Pancreas (tissue), 10 donors: ENCODE results near the gene SMIM32. TPM values are rescaled to one million over a fixed set of nuclear protein-coding genes. Genes with fewer than 3 reads are reported as not detected.

Source experiments
- ATAC-seq, 4 donors: fragments of 200-7000 bp; cut with Tn5 transposase; one replicate each; pipeline versions ENCODE4 v1.8.0 to v1.9.1; 2020; ENCODE audit warnings: mild to moderate bottlenecking in 4 of 4, moderate library complexity in 4 of 4
- DNase-seq, 6 donors: peaks; one replicate each; pipeline ENCODE4 v3.0.0-alpha.2; 2020
- FAIRE-seq: peaks from 2 replicates; lab custom pipeline; 2012; peaks lifted over from hg19 to GRCh38; lab: Jason Lieb, UNC
- H3K27ac ChIP-seq, 4 donors: fragments of 200-600 bp; sonication (generic); 1 replicate in 3 of 4; 2 replicates in 1 of 4; pipeline versions ENCODE4 v1.5.0 to v1.8.0; 2020
- H3K27me3 ChIP-seq, 4 donors: fragments of 200-600 bp; one replicate each; pipeline ENCODE4 v1.8.0; 2021
- H3K36me3 ChIP-seq, 3 donors: fragments of 200-600 bp; sonication (generic) in 1 of 3; one replicate each; pipeline versions ENCODE4 v1.5.0 to v1.8.0; 2020 to 2021
- H3K4me1 ChIP-seq, 3 donors: fragments of 200-600 bp; one replicate each; pipeline ENCODE4 v1.8.0; 2021
- H3K4me3 ChIP-seq, 4 donors: fragments of 200-600 bp; sonication (generic) in 2 of 4; one replicate each; pipeline versions ENCODE4 v1.5.0 to v1.8.0; 2020 to 2021
- H3K9me3 ChIP-seq, 4 donors: fragments of 200-600 bp; one replicate each; pipeline ENCODE4 v1.8.0; 2021
- WGBS, 2 donors: extraction: QIAGEN DNeasy Blood & Tissue Kit; methylation state at CpG; one replicate each; pipeline ENCODE4 v1.1.7; 2013; 5-methylcytosine and 5-hydroxymethylcytosine counted together
- intact Hi-C, 3 donors: fragments of 100-400 bp; cut with DNase I; formaldehyde crosslinking; loops; one replicate each; pipeline versions ENCODE4 v1.11.1 to v1.14.2; 2022
- polyA plus RNA-seq, 2 donors: library from polyadenylated mRNA; stranded (reverse); fragments of 200-250 nt; gene quantifications; one replicate each; pipeline ENCODE4 v1.2.3, GENCODE V29; 2013
- total RNA-seq, 6 donors: library from RNA; stranded (reverse); fragmentation: NEBNext Ultra II Directional in 4 of 6; extraction: Animal tissue kit (Norgen Biotek cat#: 25700) in 4 of 6; gene quantifications; one replicate each; pipeline versions ENCODE4 v1.2.1 to v1.2.4, GENCODE V29; 2021 to 2023
- TF ChIP-seq, protein P1 (sequence below), 4 donors: fragments of 200-600 bp; sonication (generic) in 3 of 4; IDR thresholded peaks; one replicate each; pipeline versions ENCODE4 v1.5.0 to v1.8.0; 2021; ENCODE audit warnings: antibody characterized with exemption in 4 of 4
- donor health status: healthy with polysubstance abuse.
- donor health status: DM: no; HTN: no; CAD: no; lungs with moderate emphysema.
- donor health status: DM: no; HTN: no; CAD: no.
- donor health status: control.
- donor health status: control.
- donor health status: Bipolar disorder and iron deficiency.
- donor health status: DM: yes; HTN: yes; CAD: no.
- donor health status: DM: no; HTN: no; CAD: no.
- donor health status: DM: no; HTN: no; CAD: no.
- donor health status: DM: yes; HTN: yes; CAD: no.

Gene SMIM32
- total and polyA plus RNA-seq, 8 donors: 0.12 to 4.2 (median 0.43) TPM; not detected in 1

DNA sequence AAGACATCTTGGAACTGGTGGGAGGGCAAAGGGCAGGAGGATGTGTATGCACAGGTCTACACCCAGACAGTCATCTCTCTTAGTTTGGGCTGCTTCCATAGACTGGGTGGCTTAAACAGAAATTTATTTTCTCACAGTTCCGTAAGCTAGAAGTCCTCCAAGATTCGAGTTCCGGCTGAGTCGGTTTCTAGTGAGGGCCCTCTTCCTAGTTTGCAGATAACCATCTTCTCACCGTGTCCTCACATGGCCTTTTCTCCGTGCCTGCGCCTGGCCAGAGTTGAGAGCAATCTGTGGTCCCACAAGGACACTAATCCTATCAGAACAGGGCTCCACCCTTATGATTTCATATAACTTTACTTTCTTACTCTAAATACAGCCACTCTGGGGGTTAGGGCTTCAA lies 4.1 kb downstream of the SMIM32 start:
- TF ChIP-seq, protein P1, sequence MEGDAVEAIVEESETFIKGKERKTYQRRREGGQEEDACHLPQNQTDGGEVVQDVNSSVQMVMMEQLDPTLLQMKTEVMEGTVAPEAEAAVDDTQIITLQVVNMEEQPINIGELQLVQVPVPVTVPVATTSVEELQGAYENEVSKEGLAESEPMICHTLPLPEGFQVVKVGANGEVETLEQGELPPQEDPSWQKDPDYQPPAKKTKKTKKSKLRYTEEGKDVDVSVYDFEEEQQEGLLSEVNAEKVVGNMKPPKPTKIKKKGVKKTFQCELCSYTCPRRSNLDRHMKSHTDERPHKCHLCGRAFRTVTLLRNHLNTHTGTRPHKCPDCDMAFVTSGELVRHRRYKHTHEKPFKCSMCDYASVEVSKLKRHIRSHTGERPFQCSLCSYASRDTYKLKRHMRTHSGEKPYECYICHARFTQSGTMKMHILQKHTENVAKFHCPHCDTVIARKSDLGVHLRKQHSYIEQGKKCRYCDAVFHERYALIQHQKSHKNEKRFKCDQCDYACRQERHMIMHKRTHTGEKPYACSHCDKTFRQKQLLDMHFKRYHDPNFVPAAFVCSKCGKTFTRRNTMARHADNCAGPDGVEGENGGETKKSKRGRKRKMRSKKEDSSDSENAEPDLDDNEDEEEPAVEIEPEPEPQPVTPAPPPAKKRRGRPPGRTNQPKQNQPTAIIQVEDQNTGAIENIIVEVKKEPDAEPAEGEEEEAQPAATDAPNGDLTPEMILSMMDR (IDR thresholded peaks at IDR 0.05): no peak
- FAIRE-seq: no peak
- peaks cover 0 to 7% (median 7%) of the 10 kb centered on the region in 3 donors for H3K4me1 ChIP-seq
- WGBS, 2 donors: 91 to 95% methylated on average over 7 of the region's 7 CpGs
- no peak overlapping the region for H3K27ac ChIP-seq
- no peaks in the 10 kb centered on the region for H3K36me3 ChIP-seq
- no peak for DNase-seq
- no peaks in the 10 kb centered on the region for H3K27me3 ChIP-seq
- no peaks in the 10 kb centered on the region for H3K9me3 ChIP-seq
- intact Hi-C loops: no loop called here
- ATAC-seq: no peak
- H3K4me3 ChIP-seq: no peak overlapping the region

DNA sequence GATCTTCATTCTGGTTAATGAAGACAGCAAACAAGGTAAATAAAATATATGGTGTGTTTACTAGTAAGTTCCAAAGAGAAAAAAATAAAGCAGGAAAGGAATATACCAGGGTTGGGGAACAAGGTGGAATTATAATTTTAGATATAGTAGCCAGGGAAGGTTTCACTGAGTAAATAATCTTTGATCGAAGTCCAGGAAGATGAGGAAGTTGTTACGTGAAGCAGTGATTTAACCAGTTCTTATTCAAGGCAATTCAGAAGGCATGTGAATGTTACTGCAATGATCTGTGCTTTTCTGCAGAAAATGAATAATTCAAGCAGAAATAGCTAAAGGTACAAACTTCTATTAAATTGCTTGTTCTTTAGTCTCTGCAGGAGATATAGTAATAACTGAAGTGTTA lies 6.2 kb downstream of the SMIM32 start:
- TF ChIP-seq, protein P1 (IDR thresholded peaks at IDR 0.05): no peak
- WGBS, 2 donors: 18 to 21% methylated on average over 2 of the region's 2 CpGs
- H3K4me3 ChIP-seq: no peak overlapping the region
- no peak overlapping the region for H3K27ac ChIP-seq
- ATAC-seq (peak in 1 of 4 donors; percentile 22), DNase-seq (no peak), FAIRE-seq (no peak)
- no peaks in the 10 kb centered on the region for H3K27me3 ChIP-seq
- no peaks in the 10 kb centered on the region for H3K36me3 ChIP-seq
- peaks cover 0 to 3% (median 2%) of the 10 kb centered on the region in 3 donors for H3K4me1 ChIP-seq
- intact Hi-C loops: no loop called here
- no peaks in the 10 kb centered on the region for H3K9me3 ChIP-seq

DNA sequence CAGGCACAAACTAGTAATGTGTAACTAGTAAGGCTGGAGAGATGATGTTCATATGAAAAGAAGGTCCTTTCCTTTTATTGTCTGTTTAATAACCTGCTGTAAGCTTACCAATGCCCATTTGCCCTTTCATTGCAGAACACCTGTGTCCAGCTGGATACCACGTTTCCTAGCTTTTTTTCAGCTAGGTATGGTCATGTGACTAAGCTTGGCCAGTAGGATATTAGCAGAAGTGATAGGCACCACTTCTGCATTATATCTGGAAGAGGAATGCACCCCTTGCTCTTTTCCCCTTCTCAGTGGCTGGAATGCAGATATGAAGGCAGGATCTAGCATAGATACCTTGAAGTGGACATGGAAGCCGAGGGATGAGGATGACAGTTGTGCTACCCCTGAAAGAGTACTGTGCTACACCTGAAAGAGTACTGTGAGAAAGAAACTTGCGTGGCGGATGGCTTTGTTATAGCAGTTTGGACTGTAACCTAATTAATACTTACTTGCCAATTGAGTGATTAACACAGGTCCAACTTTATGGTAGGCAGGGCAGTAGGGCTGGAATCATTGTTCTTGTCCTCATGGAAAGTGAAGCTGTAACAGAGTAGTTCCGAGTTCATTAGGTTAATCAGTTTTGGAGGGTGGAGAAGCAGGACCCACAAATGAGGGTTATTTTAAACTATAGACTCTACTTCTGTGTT lies 6.8 kb downstream of the SMIM32 start:
- Histone ChIP-seq H3K36me3 (no peaks in the 10 kb centered on the region), H3K4me3 (no peak overlapping the region), H3K27ac (no peak overlapping the region), H3K4me1 (no peaks in the 10 kb centered on the region), H3K27me3 (no peaks in the 10 kb centered on the region), H3K9me3 (no peaks in the 10 kb centered on the region)
- 89 to 90% methylated on average over 5 of the region's 5 CpGs for WGBS, 2 donors
- intact Hi-C loops: no loop called here
- DNase-seq: no peak
- TF ChIP-seq, protein P1 (IDR thresholded peaks at IDR 0.05): no peak
- no peak for FAIRE-seq
- no peak for ATAC-seq

DNA sequence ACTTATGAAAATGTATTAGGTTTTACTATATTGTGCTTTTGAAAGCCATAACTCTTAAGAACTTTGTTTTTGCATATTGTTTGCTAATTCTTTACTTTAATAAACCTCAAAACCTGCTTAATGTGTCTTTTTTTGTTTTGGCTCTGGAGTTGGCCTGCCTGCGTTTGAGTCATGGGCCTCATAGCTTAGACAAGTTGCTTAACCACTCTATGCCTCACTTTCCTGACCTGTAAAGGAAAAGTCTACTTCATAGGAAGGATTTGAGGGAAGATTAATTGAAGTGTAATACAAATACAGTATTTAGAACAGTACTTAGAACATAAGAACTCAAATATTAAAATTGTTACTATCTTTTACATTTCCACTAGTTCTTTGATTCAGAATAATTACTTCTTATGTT lies 10.3 kb downstream of the SMIM32 start:
- TF ChIP-seq, protein P1 (IDR thresholded peaks at IDR 0.05): no peak
- peaks cover 0 to 8% (median 7%) of the 10 kb centered on the region in 3 donors for H3K36me3 ChIP-seq
- H3K9me3 ChIP-seq: no peaks in the 10 kb centered on the region
- FAIRE-seq (no peak), ATAC-seq (no peak), DNase-seq (no peak)
- no peak overlapping the region for H3K27ac ChIP-seq
- no peak overlapping the region for H3K4me3 ChIP-seq
- intact Hi-C loops: no loop called here
- WGBS, 2 donors: 76 to 92% methylated on average over 1 of the region's 1 CpG
- H3K4me1 ChIP-seq: no peaks in the 10 kb centered on the region
- H3K27me3 ChIP-seq: no peaks in the 10 kb centered on the region

DNA sequence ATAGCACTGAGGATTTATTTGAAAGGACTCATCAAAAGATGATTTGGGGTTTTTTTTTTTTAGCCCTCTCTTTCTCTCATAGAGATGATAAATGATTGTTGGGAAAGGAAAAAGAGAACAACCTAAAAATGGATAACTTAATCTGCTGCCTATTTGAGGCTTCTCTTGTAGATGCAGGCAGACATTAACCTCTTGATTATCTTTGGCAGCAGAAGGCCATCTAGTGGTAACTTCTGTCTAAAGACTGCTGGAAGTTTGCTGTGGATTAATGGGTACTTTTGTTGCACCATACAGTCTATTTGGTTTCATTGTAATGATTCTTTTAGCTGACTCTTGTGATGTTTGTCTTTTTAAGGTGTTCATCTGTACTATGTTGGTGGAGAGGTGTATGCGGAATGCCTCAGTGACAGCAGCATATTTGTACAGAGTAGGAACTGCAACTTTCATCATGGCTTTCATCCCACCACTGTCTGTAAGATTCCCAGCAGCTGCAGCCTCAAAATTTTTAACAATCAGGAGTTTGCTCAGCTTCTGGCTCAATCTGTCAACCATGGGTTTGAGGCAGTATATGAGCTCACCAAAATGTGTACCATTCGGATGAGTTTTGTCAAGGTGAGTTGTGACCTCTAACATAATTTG lies 18.8 kb downstream of the SMIM32 start:
- TF ChIP-seq, protein P1 (IDR thresholded peaks at IDR 0.05): peak in 3 of 4 donors; percentile 19 to 44 (median 28)
- H3K4me1 ChIP-seq: no peaks in the 10 kb centered on the region
- H3K9me3 ChIP-seq: no peaks in the 10 kb centered on the region
- no peak for DNase-seq
- H3K27ac ChIP-seq: no peak overlapping the region
- H3K27me3 ChIP-seq: no peaks in the 10 kb centered on the region
- no peak overlapping the region for H3K4me3 ChIP-seq
- H3K36me3 ChIP-seq: peaks cover 0 to 43% (median 0%) of the 10 kb centered on the region in 3 donors
- intact Hi-C loops: loop anchor here in 1 of 3 donors (10.0 kb wide), 1 partner anchor 229 kb away; no protein-coding TSS in a partner anchor
- 96 to 98% methylated on average over 2 of the region's 2 CpGs for WGBS, 2 donors
- ATAC-seq: peak in 3 of 4 donors; percentile 82 to 85 (median 83)
- peak; percentile 63 for FAIRE-seq
